ENCODE data around the gene STEAP1B. TPM values are rescaled to one million over a fixed set of nuclear protein-coding genes. Genes with fewer than 3 reads are reported as not detected.

The STEAP1B gene
- total RNA-seq, 1 experiment from 2014 or later, result 3.2 TPM

GRCh38 chr7:22474645-22475044 is 25.3 kb downstream of the STEAP1B start:
- H2BK15ac ChIP-seq (ENCODE audit: low read depth, low read length), result no peak overlapping the region
- H3K27ac ChIP-seq (ENCODE audit: insufficient read length, low read depth, low read length), result no peak overlapping the region
- no peak overlapping the region for H3T11ph ChIP-seq (ENCODE audit: low read length)
- H3K18ac ChIP-seq (ENCODE audit: insufficient read length, low read depth, low read length), result no peak overlapping the region
- no peaks in the 10 kb centered on the region for H3K27me3 ChIP-seq (ENCODE audit: insufficient read depth, low read length)
- Mint-ChIP-seq H3K9me3 (no peaks in the 10 kb centered on the region), H3K27me3 (ENCODE audit: low read depth) (no peaks in the 10 kb centered on the region), H3K4me1 (peaks cover 8% of the 10 kb centered on the region in 2 experiments; a peak in 3 of 4 replicates), H3K36me3 (ENCODE audit: insufficient read depth in 1 of 3, low read depth in 3 of 3) (no peaks in the 10 kb centered on the region; a peak in 1 of 7 replicates), H3K27ac (no peak overlapping the region), H3K4me3 (no peak overlapping the region)
- no peak for DNase-seq
- no peak overlapping the region for H3K4me2 ChIP-seq (ENCODE audit: insufficient read depth, insufficient read length, low read length)
- H3K79me1 ChIP-seq (ENCODE audit: insufficient read depth, low read depth, low read length, poor library complexity, severe bottlenecking), result no peaks in the 10 kb centered on the region
- no peak overlapping the region for H3K14ac ChIP-seq (ENCODE audit: insufficient read depth, low read length)
- no peak overlapping the region for H3K56ac ChIP-seq (ENCODE audit: insufficient read length, low read depth, low read length)
- no peak overlapping the region for H2AFZ ChIP-seq (ENCODE audit: low read length)
- H4K5ac ChIP-seq (ENCODE audit: insufficient read length, low read depth, low read length), result no peak overlapping the region
- H3K79me2 ChIP-seq (ENCODE audit: insufficient read depth, low read length), result no peaks in the 10 kb centered on the region
- no peak overlapping the region for H2BK120ac ChIP-seq (ENCODE audit: low read depth, low read length, poor library complexity, severe bottlenecking)
- H3K4me1 ChIP-seq (ENCODE audit: insufficient read depth, low read length), result no peaks in the 10 kb centered on the region
- H4K20me1 ChIP-seq (ENCODE audit: control insufficient read depth, insufficient read depth, insufficient read length), result no peaks in the 10 kb centered on the region
- H2BK20ac ChIP-seq (ENCODE audit: low read depth, low read length, poor library complexity, severe bottlenecking), result no peak overlapping the region
- H2BK5ac ChIP-seq (ENCODE audit: insufficient read length, low read length), result no peak overlapping the region
- no peaks in the 10 kb centered on the region for H3K23me2 ChIP-seq (ENCODE audit: insufficient read length, low read depth, low read length, poor library complexity, severe bottlenecking)
- no peak overlapping the region for H3K23ac ChIP-seq (ENCODE audit: insufficient read length, low read depth, low read length)
- H2AK5ac ChIP-seq (ENCODE audit: insufficient read length, low read length), result no peak overlapping the region
- no peak for TF ChIP-seq CTCF (conservative IDR thresholded peaks at IDR 0.05)
- no peak overlapping the region for H4K91ac ChIP-seq (ENCODE audit: insufficient read length, low read depth, low read length)
- no peaks in the 10 kb centered on the region for H3K9me3 ChIP-seq (ENCODE audit: control insufficient read depth, low read depth, low read length)
- H3K4ac ChIP-seq (ENCODE audit: low read depth, low read length), result no peak overlapping the region
- H2BK12ac ChIP-seq (ENCODE audit: insufficient read length, low read depth, low read length), result no peak overlapping the region
- no peak overlapping the region for H4K8ac ChIP-seq (replicated peaks; ENCODE audit: insufficient read length, low read depth, low read length)
- H3K9ac ChIP-seq (ENCODE audit: extremely low read depth, insufficient read length, low read length), result no peak overlapping the region
- WGBS (ENCODE audit: extremely low coverage, insufficient read length, low lambda C conversion rate), result no CpG with 5 or more reads among the region's 2 CpGs
